Parathyroid adenoma (tissue), 2 donors: ENCODE data around the gene PAXX.

ENCODE experiments used
- H2AFZ ChIP-seq: fragments of 300-600 bp; sonication (generic); one replicate; pipeline ENCODE4 v1.7.0; 2017; ENCODE audit warnings: antibody characterized with exemption, mild to moderate bottlenecking
- H3K27ac ChIP-seq: fragments of 300-600 bp; sonication (generic); one replicate; pipeline ENCODE4 v1.7.0; 2017
- H3K27me3 ChIP-seq: fragments of 300-600 bp; sonication (generic); one replicate; pipeline ENCODE4 v1.7.0; 2017; ENCODE audit warnings: low read length; ENCODE audit not compliant: control insufficient read depth, insufficient read depth
- H3K36me3 ChIP-seq: fragments of 300-600 bp; sonication (generic); one replicate; pipeline ENCODE4 v1.7.0; 2017; ENCODE audit warnings: low read length; ENCODE audit not compliant: control insufficient read depth, insufficient read depth
- H3K4me1 ChIP-seq: fragments of 300-600 bp; sonication (generic); one replicate; pipeline ENCODE4 v1.7.0; 2017; ENCODE audit warnings: control low read depth
- H3K4me2 ChIP-seq: fragments of 300-600 bp; sonication (generic); one replicate; pipeline ENCODE4 v1.7.0; 2017; ENCODE audit warnings: low read length
- H3K4me3 ChIP-seq: fragments of 300-600 bp; sonication (generic); one replicate; pipeline ENCODE4 v1.7.0; 2017; ENCODE audit warnings: low read depth, low read length
- H3K79me2 ChIP-seq: fragments of 300-600 bp; sonication (generic); one replicate; pipeline ENCODE4 v1.7.0; 2017; ENCODE audit warnings: control low read depth
- H3K9ac ChIP-seq: fragments of 300-600 bp; sonication (generic); one replicate; pipeline ENCODE4 v1.7.0; 2017; ENCODE audit warnings: mild to moderate bottlenecking
- H3K9me3 ChIP-seq: fragments of 300-600 bp; sonication (generic); one replicate; pipeline ENCODE4 v1.7.0; 2017; ENCODE audit warnings: low read length; ENCODE audit not compliant: control insufficient read depth
- CTCF ChIP-seq: fragments of 300-600 bp; sonication (generic); IDR thresholded peaks from one replicate; pipeline ENCODE4 v1.7.0; 2017; ENCODE audit warnings: antibody characterized with exemption, mild to moderate bottlenecking
- donor health status: primary hyperparathyroidism.

The PAXX gene

GRCh38 chr9:136980669-136981478 is 11.3 kb upstream of the PAXX start:
- no peak for TF ChIP-seq CTCF
- H3K4me2 ChIP-seq: no peak overlapping the region

GRCh38 chr9:136981588-136982231 is 10.5 kb upstream of the PAXX start:
- no peak overlapping the region for H2AFZ ChIP-seq
- H3K9ac ChIP-seq: no peak overlapping the region
- H3K9me3 ChIP-seq: no peaks in the 10 kb centered on the region
- no peaks in the 10 kb centered on the region for H3K4me1 ChIP-seq
- no peak overlapping the region for H3K4me3 ChIP-seq
- TF ChIP-seq CTCF: no peak
- no peaks in the 10 kb centered on the region for H3K79me2 ChIP-seq
- H3K4me2 ChIP-seq: no peak overlapping the region
- no peaks in the 10 kb centered on the region for H3K36me3 ChIP-seq
- no peaks in the 10 kb centered on the region for H3K27me3 ChIP-seq
- peak overlapping the region; percentile 44 for H3K27ac ChIP-seq

More at GRCh38 chr9:136980669-136981478, 11.3 kb upstream of the PAXX start:
- Histone ChIP-seq H3K79me2 (no peaks in the 10 kb centered on the region), H3K27me3 (no peaks in the 10 kb centered on the region), H3K36me3 (no peaks in the 10 kb centered on the region), H3K9me3 (no peaks in the 10 kb centered on the region), H3K27ac (peak overlapping the region; percentile 24), H3K4me1 (no peaks in the 10 kb centered on the region), H2AFZ (no peak overlapping the region), H3K9ac (no peak overlapping the region), H3K4me3 (no peak overlapping the region)

GRCh38 chr9:136982232-136983051 is 9.8 kb upstream of the PAXX start, which contains the start of gene LCNL1:
LCNL1 (plus strand) TSS chr9:136982993; CDS start chr9:136983587, 594 bp downstream.
- no peak within 1 kb of the TSS for H2AFZ ChIP-seq
- H3K9me3 ChIP-seq: no peaks in the 10 kb centered on the region
- H3K36me3 ChIP-seq: no peaks in the 10 kb centered on the region
- H3K4me3 ChIP-seq: no peak within 1 kb of the TSS
- no peaks in the 10 kb centered on the region for H3K79me2 ChIP-seq
- no peak within 1 kb of the TSS for H3K4me2 ChIP-seq
- TF ChIP-seq CTCF: no peak
- H3K27me3 ChIP-seq: no peaks in the 10 kb centered on the region
- no peaks in the 10 kb centered on the region for H3K4me1 ChIP-seq
- no peak within 1 kb of the TSS for H3K9ac ChIP-seq
- peak within 1 kb of the TSS; percentile 44 for H3K27ac ChIP-seq

- no peaks in the 10 kb centered on the region for H3K79me2 ChIP-seq
- H3K9ac ChIP-seq: no peak overlapping the region
- no peaks in the 10 kb centered on the region for H3K4me1 ChIP-seq
- H3K9me3 ChIP-seq: no peaks in the 10 kb centered on the region
- H2AFZ ChIP-seq: no peak overlapping the region
- no peaks in the 10 kb centered on the region for H3K27me3 ChIP-seq
- no peak for TF ChIP-seq CTCF
- H3K36me3 ChIP-seq: no peaks in the 10 kb centered on the region
- no peak overlapping the region for H3K4me2 ChIP-seq
- no peak overlapping the region for H3K4me3 ChIP-seq
- no peak overlapping the region for H3K27ac ChIP-seq
These were observed 9.1 kb upstream of the PAXX start for GRCh38 chr9:136983167-136983566.
